ENCODE measurements around the gene OR5H14.
"Not testable (repeated sequence)": the region's sequence is repeated elsewhere in the genome, so short reads cannot be mapped to it uniquely, and the experiment has no call there.

OR5H14 gene

GRCh38 chr3:98147179-98147578 is at the start of gene OR5H14:
Gene OR5H14, plus strand, starts transcription at chr3:98147479. Its CDS starts 1,907 bp downstream, at chr3:98149386.
- DNase-seq (ENCODE audit: low spot score): no peak

- no peak for DNase-seq (ENCODE audit: low spot score)
Measured at GRCh38 chr3:98099848-98100247, 47.4 kb upstream of the OR5H14 start.

DNA sequence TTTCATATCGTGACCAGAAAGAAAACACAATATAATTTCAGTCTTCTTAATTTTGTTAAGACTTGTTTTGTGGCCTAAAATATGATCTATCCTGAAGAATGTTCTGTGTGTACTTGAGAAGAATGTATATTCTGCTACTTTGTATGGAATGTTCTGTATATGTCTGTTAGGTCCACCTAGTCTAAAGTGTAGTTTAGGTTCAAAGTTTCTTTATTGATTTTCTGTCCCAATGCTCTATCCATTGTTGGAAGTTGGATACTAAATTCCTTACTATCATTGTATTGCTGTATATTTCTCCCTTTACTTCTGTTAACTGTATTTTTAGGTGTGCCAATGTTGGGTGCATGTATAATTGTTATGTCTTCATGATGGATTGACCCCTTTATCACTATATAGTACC is 39.1 kb upstream of the OR5H14 start:
- DNase-seq (ENCODE audit: low spot score): no peak

DNA sequence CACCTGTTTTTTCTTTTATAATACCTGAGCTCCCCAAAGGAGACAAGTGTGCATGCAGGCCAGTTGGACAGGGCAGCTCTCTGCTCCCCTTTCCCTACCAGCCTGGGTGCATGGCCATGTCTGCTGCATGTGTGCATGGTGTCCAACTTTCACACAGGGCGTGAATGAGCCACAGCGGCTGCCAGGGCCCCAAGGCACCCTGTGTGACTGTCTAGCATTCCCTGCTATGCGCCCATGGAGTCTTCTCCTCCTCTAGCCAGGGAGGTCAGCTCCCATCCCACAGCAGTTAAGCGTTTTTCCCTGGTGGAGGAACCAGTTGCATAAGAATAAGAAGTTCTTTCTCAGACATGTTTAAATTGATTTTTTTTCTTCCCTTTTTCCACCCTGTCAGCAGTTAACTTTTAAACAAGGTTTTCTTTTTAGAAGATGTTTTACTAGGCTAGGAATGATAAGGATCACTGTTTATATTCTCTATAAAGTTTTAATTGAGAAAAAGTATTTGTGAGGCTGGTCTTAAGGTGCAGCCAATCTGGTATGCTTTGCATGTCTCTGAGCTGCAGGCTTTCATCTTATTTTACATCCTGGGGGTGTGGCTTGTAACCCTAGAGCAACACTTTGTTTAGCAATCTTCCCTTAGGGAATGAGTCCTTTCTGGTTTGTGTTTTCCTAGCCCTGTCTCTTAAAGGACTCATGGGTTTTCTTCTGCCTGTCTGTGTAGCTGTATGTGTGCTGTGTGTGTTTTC is 37.3 kb upstream of the OR5H14 start:
- DNase-seq (ENCODE audit: low spot score): no peak

DNA sequence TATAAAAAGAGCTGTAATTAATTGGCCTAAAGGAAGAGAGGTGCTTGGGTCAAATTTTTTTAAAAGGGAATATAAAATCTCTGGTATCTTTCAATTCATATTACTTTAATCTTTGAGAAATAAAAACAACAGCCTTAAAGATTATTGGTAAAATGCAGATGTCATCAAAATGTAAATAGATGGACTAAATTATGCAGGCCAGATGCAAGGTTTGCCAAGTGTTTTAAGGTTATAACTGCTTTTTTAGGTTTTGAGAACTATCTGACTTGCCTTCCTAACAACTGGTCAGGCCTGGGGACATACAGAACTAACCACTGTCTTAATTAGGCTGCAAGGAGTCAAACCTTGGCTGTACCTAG is 36.8 kb upstream of the OR5H14 start:
- no peak for DNase-seq (ENCODE audit: low spot score)

GRCh38 chr3:98114264-98114663 is 33.0 kb upstream of the OR5H14 start:
- no peak for DNase-seq (ENCODE audit: low spot score)

- no peak for DNase-seq (ENCODE audit: low spot score)
Measured at GRCh38 chr3:98115717-98116116, 31.6 kb upstream of the OR5H14 start.

- DNase-seq (ENCODE audit: low spot score): no peak
Measured at GRCh38 chr3:98130421-98130820, 16.9 kb upstream of the OR5H14 start, which contains the start of gene OR5H1. Gene OR5H1, plus strand, starts transcription at chr3:98130721. Its CDS starts 1,977 bp downstream, at chr3:98132698.

DNA sequence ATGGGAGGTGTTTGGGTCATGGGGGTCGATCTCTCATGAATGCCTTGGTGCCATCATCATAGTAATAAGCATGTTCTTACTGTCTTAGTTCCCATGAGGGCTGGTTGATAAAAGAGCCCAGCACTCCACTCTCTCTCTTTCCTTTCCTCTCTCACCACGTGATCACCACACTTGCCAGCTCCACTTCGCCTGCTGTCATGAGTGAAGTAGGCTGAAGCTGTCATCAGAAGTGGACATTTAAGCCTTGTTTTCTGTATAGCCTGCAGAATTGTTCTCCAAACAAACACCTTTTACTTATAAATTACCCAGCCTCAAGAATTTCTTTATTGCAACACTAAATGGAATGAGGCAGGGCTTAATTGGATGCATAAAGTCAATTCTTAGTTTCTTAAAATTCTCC is 10.6 kb upstream of the OR5H14 start:
- DNase-seq (ENCODE audit: low spot score): no peak

GRCh38 chr3:98137826-98138557 is 9.3 kb upstream of the OR5H14 start:
- DNase-seq (ENCODE audit: low spot score): not testable (repeated sequence)

GRCh38 chr3:98140531-98140930 is 6.7 kb upstream of the OR5H14 start:
- DNase-seq (ENCODE audit: low spot score): no peak

- DNase-seq (ENCODE audit: low spot score): no peak
Measured at GRCh38 chr3:98148751-98149150, 1.5 kb downstream of the OR5H14 start.

DNA sequence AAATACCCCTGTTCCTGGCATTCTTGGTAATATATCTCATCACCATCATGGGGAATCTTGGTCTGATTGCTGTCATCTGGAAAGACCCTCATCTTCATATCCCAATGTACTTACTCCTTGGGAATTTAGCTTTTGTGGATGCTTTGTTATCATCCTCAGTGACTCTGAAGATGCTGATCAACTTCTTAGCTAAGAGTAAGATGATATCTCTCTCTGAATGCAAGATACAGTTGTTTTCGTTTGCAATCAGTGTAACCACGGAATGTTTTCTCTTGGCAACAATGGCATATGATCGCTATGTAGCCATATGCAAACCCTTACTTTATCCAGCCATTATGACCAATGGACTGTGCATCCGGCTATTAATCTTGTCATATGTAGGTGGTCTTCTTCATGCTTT is 2.2 kb downstream of the OR5H14 start:
- DNase-seq (ENCODE audit: low spot score): not testable (repeated sequence)

- no peak for DNase-seq (ENCODE audit: low spot score)
Measured at GRCh38 chr3:98151241-98151640, 4.0 kb downstream of the OR5H14 start.

GRCh38 chr3:98166396-98166795 is 19.1 kb downstream of the OR5H14 start, which contains the start of gene OR5H15:
Gene OR5H15, plus strand, starts transcription at chr3:98166696. Its CDS starts 2,004 bp downstream, at chr3:98168700.
- DNase-seq (ENCODE audit: low spot score): no peak

DNA sequence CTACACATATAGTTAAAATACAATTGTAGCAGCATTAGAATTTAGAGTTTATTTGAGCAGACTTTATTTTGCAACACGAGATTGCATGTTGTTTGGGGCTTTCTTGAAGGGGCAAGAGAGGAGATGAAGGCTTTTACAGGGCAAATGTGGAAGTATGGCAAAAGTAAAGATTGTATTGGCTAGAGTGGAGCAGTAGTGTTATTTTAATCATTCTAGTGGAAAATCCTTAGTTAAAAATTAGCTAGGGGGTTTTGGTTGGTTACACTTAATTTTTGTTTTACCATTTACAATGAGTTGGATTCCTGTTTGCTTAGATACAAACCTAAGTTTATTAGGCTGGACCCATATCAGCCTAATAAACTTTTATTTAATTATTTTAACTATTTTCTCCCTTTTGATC is 23.8 kb downstream of the OR5H14 start:
- DNase-seq (ENCODE audit: low spot score): no peak

GRCh38 chr3:98172621-98173020 is 25.3 kb downstream of the OR5H14 start:
- DNase-seq (ENCODE audit: low spot score): no peak

DNA sequence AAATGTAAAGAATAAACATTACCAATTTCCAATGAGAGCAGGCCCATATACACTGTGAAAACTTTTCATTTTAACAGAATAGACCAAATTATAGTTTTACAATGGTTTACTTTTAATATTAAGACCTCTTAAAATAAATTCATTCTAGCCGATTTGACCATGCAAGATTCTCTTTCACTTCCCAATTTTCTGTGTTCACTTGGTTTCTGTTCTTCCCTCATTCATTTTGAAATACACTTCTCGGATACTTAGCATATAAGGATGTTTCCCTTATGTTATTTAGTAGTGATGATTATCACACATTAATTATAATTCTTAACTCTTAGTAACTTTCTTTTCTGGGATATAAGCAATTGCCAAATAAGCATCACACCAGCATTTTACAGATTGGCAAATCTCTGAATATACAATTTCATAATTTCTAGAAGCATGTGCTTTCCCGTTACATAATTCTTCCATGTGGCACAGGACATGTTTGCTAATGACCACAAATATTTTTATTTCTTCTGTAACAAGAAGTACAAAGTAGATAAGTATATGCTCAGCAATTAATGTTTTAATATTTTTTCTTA is 33.1 kb downstream of the OR5H14 start:
- no peak for DNase-seq (ENCODE audit: low spot score)

- DNase-seq (ENCODE audit: low spot score): no peak
Measured at GRCh38 chr3:98182196-98182595, 34.9 kb downstream of the OR5H14 start.

DNA sequence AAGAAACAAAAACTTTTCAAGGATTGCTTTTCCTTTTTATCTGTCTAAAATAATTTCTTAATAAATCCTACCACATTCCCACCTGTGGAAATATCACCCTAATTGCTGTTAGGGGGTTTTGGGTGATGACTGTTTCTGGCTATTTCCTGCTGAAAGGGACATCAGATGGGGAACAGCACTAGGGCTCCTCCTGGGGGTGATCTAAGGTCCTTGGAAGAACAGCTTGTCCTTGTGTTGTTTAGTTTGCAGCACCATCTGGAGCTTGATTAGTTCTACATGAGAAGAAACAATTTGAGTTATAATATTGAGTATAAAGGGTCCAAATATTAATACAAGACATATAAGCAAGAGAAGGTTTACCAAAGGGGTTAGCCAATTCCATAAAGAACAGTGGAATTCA is 37.9 kb downstream of the OR5H14 start:
- no peak for DNase-seq (ENCODE audit: low spot score)

GRCh38 chr3:98188545-98188944 is 41.3 kb downstream of the OR5H14 start:
- DNase-seq (ENCODE audit: low spot score): no peak

- not testable (repeated sequence) for DNase-seq (ENCODE audit: low spot score)
Measured at GRCh38 chr3:98190911-98191310, 43.6 kb downstream of the OR5H14 start.

GRCh38 chr3:98196293-98196692 is 49.0 kb downstream of the OR5H14 start:
- not testable (repeated sequence) for DNase-seq (ENCODE audit: low spot score)
